Measurements from ENCODE around the gene SPATA17.

DNA sequence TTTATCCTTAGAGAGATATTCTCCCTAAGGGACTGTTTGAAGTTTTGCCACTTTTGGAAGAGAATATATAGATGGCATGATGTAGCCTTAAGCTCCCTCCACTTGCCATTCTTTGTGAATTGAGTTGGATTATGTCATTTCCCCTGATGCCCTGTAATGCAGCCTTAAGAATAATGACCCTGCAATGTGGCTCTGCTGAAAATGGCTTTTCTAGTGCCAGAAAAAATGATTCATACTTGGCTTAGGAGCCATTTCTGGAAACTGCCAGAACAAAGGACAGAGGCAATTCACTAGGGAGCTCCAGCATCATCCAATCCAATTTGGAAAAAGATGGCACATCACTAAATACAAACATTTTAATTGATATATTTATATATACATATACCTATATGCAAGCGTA, 265.3 kb downstream of the SPATA17 start:
- TF ChIP-seq CHD2 (IDR thresholded peaks at IDR 0.05; ENCODE audit: low read length, partially characterized antibody) (no peak), NFIC (IDR thresholded peaks at IDR 0.05; ENCODE audit: borderline replicate concordance) (peak; percentile 97), POLR2AphosphoS5 (IDR thresholded peaks at IDR 0.05; ENCODE audit: low read depth, low read length) (peak; percentile 40; the same call in 1 of the 2 replicates), TAF1 (IDR thresholded peaks at IDR 0.05; ENCODE audit: borderline replicate concordance, low read depth, low read length) (no peak), YY1 (IDR thresholded peaks at IDR 0.05; ENCODE audit: low read depth) (peak; percentile 60; the same call in 1 of the 2 replicates), EZH2phosphoT487 (IDR thresholded peaks at IDR 0.05; ENCODE audit: borderline replicate concordance, low read depth) (no peak), FOXM1 (IDR thresholded peaks at IDR 0.05; ENCODE audit: low read depth) (peak; percentile 65), TEAD4 (IDR thresholded peaks at IDR 0.05; ENCODE audit: borderline replicate concordance, insufficient read depth) (peak; percentile 84), EP300 (IDR thresholded peaks at IDR 0.05; ENCODE audit: borderline replicate concordance in 1 of 2, low read depth in 1 of 2, low read length in 1 of 2) (peak in 1 of 2 experiments; percentile 86; a peak in 2 of 4 replicates), SIN3A (IDR thresholded peaks at IDR 0.05; ENCODE audit: borderline replicate concordance, low read depth, low read length) (no peak), RAD21 (IDR thresholded peaks at IDR 0.05; ENCODE audit: low read length) (no peak)
- TF ChIP-seq, protein P1, sequence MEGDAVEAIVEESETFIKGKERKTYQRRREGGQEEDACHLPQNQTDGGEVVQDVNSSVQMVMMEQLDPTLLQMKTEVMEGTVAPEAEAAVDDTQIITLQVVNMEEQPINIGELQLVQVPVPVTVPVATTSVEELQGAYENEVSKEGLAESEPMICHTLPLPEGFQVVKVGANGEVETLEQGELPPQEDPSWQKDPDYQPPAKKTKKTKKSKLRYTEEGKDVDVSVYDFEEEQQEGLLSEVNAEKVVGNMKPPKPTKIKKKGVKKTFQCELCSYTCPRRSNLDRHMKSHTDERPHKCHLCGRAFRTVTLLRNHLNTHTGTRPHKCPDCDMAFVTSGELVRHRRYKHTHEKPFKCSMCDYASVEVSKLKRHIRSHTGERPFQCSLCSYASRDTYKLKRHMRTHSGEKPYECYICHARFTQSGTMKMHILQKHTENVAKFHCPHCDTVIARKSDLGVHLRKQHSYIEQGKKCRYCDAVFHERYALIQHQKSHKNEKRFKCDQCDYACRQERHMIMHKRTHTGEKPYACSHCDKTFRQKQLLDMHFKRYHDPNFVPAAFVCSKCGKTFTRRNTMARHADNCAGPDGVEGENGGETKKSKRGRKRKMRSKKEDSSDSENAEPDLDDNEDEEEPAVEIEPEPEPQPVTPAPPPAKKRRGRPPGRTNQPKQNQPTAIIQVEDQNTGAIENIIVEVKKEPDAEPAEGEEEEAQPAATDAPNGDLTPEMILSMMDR (IDR thresholded peaks at IDR 0.05) = no peak
- TF ChIP-seq, protein P2, sequence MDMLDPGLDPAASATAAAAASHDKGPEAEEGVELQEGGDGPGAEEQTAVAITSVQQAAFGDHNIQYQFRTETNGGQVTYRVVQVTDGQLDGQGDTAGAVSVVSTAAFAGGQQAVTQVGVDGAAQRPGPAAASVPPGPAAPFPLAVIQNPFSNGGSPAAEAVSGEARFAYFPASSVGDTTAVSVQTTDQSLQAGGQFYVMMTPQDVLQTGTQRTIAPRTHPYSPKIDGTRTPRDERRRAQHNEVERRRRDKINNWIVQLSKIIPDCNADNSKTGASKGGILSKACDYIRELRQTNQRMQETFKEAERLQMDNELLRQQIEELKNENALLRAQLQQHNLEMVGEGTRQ (IDR thresholded peaks at IDR 0.05; ENCODE audit: borderline replicate concordance, low read depth, low read length) = no peak
- TF ChIP-seq, protein P3, sequence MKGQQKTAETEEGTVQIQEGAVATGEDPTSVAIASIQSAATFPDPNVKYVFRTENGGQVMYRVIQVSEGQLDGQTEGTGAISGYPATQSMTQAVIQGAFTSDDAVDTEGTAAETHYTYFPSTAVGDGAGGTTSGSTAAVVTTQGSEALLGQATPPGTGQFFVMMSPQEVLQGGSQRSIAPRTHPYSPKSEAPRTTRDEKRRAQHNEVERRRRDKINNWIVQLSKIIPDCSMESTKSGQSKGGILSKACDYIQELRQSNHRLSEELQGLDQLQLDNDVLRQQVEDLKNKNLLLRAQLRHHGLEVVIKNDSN (IDR thresholded peaks at IDR 0.05; ENCODE audit: borderline replicate concordance, low read depth) = no peak
